Measurements from ENCODE around the gene HEATR5A.

- no peak for TF ChIP-seq CTCF (IDR thresholded peaks at IDR 0.05)
- no peak for TF ChIP-seq POLR2AphosphoS5 (IDR thresholded peaks at IDR 0.05)
- TF ChIP-seq POLR2A (IDR thresholded peaks at IDR 0.05), result no peak
These were observed 40.2 kb downstream of the HEATR5A start for GRCh38 chr14:31380106-31380505.

All from prostate gland (tissue), 2 donors.